IMR-90 (cell line): ENCODE measurements around the gene CHDH.

Experiments
- MAZ ChIP-seq: IDR thresholded peaks from 2 replicates; pipeline ENCODE4 v1.6.1; 2012; ENCODE audit warnings: low read depth, mild to moderate bottlenecking, low read length, improper control_type of control experiment, moderate library complexity, borderline replicate concordance
- POLR2A ChIP-seq: IDR thresholded peaks from 2 replicates; pipeline ENCODE4 v1.6.1; 2012; ENCODE audit warnings: mild to moderate bottlenecking, low read depth, low read length

DNA sequence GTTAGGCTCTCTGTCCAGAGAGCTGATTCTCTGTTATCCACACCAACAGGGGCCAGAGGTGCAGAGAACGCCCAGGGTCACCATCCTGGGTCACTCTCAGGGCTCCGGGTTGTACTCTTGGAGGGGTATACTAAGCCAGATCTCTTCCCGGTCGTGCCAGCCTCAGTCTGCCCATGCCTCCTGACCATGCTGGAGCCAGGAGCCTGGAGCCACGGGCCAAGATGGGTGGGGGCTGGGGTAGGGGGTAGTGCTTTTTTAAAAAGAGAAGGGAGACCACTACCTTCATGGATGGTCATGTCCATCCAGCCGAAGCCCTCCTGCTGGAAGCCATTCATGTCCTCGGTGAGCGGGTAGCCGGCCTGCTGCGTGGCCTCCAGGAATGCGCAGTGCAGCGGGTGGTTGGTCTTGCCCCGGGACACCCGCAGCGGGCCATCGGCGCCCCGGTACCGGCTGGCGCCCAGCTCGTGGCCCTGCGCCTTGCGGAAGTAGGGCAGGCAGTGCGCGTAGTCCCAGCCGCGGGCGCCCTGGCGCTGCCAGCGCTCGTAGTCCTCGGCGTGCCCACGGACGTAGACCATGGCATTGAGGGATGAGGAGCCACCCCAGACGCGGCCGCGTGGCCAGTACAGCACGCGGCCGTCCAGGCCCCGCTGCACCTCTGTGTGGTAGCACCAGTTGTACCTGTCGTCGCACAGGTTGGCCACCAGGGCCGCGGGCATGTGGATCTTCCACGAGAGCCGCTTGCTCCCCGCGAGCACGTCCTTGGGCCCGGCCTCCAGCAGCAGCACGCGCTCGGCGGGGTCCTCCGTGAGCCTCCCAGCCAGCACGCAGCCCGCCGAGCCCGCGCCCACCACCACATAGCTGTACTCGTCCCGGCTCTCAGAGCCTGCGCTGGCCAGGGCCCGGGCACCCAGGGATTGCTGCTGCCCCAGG, 22.9 kb downstream of the CHDH start:
- TF ChIP-seq POLR2A (no peak), MAZ (no peak)
